Measurements from ENCODE around the gene ABHD17B. TPM values are rescaled to one million over a fixed set of nuclear protein-coding genes. Genes with fewer than 3 reads are reported as not detected.
"Not testable (repeated sequence)": the region's sequence is repeated elsewhere in the genome, so short reads cannot be mapped to it uniquely, and the experiment has no call there.

Gene ABHD17B
- total RNA-seq, 1 donor from 2014 or later = 19.6 TPM

DNA sequence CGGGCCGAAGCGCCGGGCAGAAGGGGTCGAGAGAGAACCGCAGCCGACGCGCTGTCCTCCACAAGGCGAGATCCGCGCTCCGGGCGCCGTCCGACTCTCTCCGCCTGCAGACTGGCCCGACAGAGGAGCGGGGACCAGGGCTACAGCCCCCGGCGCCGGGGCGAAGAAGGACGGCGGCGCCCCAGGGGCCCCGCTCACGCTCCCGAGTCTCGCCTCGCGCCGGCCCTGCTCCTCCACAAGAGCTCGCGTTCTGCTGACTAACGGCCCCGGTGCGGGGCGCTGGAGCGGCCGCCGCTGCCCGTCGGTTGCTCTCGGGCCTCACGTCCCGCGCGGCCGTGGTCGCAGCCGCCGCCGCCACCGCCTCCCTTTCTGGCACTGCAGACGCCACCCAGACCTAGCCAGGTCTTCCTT lies 338 bp downstream of the ABHD17B start:
- H3K36me3 ChIP-seq (ENCODE audit: control insufficient read depth, insufficient read depth, low read length) = no peaks in the 10 kb centered on the region
- DNase-seq (ENCODE audit: low read depth) = no peak
- H3K4me3 ChIP-seq (ENCODE audit: low read depth, low read length) = peak overlapping the region; percentile 88
- no peaks in the 10 kb centered on the region for H3K27me3 ChIP-seq (ENCODE audit: control insufficient read depth, insufficient read depth, low read length)
- TF ChIP-seq, protein P1, sequence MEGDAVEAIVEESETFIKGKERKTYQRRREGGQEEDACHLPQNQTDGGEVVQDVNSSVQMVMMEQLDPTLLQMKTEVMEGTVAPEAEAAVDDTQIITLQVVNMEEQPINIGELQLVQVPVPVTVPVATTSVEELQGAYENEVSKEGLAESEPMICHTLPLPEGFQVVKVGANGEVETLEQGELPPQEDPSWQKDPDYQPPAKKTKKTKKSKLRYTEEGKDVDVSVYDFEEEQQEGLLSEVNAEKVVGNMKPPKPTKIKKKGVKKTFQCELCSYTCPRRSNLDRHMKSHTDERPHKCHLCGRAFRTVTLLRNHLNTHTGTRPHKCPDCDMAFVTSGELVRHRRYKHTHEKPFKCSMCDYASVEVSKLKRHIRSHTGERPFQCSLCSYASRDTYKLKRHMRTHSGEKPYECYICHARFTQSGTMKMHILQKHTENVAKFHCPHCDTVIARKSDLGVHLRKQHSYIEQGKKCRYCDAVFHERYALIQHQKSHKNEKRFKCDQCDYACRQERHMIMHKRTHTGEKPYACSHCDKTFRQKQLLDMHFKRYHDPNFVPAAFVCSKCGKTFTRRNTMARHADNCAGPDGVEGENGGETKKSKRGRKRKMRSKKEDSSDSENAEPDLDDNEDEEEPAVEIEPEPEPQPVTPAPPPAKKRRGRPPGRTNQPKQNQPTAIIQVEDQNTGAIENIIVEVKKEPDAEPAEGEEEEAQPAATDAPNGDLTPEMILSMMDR (IDR thresholded peaks at IDR 0.05; ENCODE audit: insufficient read depth, low read length, poor library complexity, severe bottlenecking) = no peak

DNA sequence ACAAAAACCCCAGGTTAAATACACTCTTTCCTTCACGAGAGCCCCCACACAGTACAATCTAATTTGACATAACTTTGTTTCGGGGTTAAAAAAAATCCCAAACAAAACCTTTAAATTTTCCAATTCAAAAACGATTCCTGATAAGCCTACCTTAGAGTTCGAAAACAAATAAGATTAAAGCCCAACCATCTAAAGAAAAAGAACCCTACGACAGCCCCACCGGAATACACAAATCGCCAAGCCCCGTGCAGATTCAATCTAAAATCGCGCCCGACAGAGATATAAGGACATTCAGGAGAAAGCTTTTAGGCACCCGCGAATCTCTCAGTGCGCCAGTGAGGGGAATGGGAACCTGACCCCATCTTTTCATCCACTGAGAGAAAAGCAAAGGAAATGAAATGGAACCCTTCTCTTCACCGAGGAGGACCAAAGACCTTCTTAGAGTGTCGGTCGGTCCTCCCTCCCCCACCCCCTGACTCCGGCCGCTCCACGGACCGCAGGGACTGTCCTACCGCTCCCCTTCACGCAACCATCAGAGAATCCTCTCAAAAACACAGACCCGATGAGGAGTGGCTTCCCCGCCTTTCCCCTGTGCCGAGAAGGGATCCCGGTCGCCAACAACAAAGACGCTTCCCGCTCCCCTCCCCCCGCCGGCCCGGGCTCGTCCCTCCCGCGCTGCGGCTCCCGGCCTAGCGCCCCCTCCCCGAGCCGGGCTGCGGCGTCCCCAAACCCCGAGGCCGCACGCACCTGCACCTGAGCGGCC lies 925 bp downstream of the ABHD17B start:
- no peaks in the 10 kb centered on the region for H3K36me3 ChIP-seq (ENCODE audit: control insufficient read depth, insufficient read depth, low read length)
- H3K4me3 ChIP-seq (ENCODE audit: low read depth, low read length) = peak overlapping the region; percentile 88
- TF ChIP-seq, protein P1 (IDR thresholded peaks at IDR 0.05; ENCODE audit: insufficient read depth, low read length, poor library complexity, severe bottlenecking) = no peak
- no peak for DNase-seq (ENCODE audit: low read depth)
- no peaks in the 10 kb centered on the region for H3K27me3 ChIP-seq (ENCODE audit: control insufficient read depth, insufficient read depth, low read length)

DNA sequence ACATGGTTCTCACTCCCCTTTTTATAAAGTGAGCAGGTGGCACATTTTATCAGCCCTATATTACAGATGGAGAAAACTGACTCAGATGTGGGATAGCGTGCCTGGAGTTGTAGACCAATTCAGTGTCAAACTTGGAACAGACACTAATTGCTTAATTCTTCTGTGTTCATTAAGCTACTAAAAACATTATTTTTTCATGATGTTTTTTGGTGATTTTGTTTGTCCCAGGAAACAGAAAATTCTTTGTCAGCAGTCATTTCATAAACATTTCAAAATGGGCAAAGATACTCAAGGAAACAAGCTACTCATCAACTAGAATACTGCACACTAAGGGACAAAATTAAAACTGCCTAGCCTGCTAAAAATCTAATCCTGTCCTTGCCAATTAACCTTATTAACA lies 2.2 kb downstream of the ABHD17B start:
- Histone ChIP-seq H3K4me3 (ENCODE audit: low read depth, low read length) (peak overlapping the region; percentile 88), H3K36me3 (ENCODE audit: control insufficient read depth, insufficient read depth, low read length) (no peaks in the 10 kb centered on the region), H3K27me3 (ENCODE audit: control insufficient read depth, insufficient read depth, low read length) (no peaks in the 10 kb centered on the region)
- DNase-seq (ENCODE audit: low read depth) = no peak
- TF ChIP-seq, protein P1 (IDR thresholded peaks at IDR 0.05; ENCODE audit: insufficient read depth, low read length, poor library complexity, severe bottlenecking) = no peak

DNA sequence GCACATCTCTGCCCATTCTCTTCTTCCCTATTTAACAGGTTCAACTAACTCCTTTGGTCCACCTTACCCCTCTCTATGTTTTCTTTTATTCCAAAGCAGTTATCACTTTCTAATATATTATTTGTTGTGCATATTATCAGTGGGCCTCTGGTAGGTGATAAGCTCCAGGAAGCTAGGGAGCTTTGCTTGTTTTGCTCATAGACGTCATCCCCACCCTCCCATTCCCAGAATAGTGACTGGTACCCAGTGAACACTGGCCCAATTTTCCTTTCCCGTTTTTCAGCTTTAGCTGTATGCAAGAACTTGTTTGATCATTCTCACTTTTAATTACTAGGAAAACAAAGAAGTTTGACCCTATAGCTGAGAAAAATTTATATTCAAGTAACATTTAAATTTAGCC lies 6.9 kb downstream of the ABHD17B start:
- DNase-seq (ENCODE audit: low read depth) = no peak
- TF ChIP-seq, protein P1 (IDR thresholded peaks at IDR 0.05; ENCODE audit: insufficient read depth, low read length, poor library complexity, severe bottlenecking) = no peak
- no peaks in the 10 kb centered on the region for H3K27me3 ChIP-seq (ENCODE audit: control insufficient read depth, insufficient read depth, low read length)

DNA sequence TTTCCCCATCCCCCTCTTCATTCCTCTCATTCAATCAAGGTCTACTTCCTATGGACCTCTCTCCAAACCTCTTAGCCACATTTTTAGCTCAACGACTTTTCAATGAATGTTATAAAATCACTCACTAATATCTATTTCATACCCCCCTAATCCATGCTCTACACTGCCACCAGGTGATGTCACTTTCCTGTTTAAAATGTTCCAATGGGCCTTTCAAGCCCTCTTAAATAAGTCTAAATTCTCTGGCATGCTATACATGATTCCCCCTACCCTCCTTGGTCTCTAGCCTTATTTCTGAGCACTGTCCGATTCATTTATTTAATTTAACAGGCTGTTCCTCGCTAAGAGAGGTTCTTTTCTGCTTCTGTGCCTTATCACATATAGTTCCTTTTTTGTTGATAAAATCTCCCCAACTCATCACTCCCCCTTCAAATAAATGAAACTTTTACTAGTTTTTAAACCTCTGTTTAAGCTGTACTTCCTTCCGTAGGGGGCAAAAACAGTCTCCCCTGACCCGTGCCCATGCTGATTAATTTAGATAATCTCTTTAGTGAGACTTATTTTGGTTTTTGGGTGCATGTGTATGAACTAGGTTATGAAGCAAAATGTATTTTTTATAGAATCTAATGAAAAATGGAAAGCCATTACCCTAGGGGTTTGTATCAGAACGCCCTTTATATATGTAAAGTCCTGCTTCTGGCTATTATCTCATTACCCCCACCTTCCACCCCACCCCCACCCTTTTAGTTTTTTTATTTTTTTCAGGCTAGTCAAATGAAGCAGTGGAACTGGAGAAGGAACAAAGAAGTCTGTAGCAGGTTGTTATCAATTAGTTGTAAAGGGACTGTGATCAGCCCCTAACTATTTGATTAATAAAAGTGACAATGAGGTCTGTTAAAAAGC lies 9.0 kb downstream of the ABHD17B start:
- no peak for DNase-seq (ENCODE audit: low read depth)
- no peak overlapping the region for H3K4me3 ChIP-seq (ENCODE audit: low read depth, low read length)
- TF ChIP-seq, protein P1 (IDR thresholded peaks at IDR 0.05; ENCODE audit: insufficient read depth, low read length, poor library complexity, severe bottlenecking) = no peak
- no peaks in the 10 kb centered on the region for H3K36me3 ChIP-seq (ENCODE audit: control insufficient read depth, insufficient read depth, low read length)
- H3K27me3 ChIP-seq (ENCODE audit: control insufficient read depth, insufficient read depth, low read length) = no peaks in the 10 kb centered on the region

More for the DNA sequence above, 6.9 kb downstream of the ABHD17B start:
- Histone ChIP-seq H3K4me3 (ENCODE audit: low read depth, low read length) (no peak overlapping the region), H3K36me3 (ENCODE audit: control insufficient read depth, insufficient read depth, low read length) (no peaks in the 10 kb centered on the region)

DNA sequence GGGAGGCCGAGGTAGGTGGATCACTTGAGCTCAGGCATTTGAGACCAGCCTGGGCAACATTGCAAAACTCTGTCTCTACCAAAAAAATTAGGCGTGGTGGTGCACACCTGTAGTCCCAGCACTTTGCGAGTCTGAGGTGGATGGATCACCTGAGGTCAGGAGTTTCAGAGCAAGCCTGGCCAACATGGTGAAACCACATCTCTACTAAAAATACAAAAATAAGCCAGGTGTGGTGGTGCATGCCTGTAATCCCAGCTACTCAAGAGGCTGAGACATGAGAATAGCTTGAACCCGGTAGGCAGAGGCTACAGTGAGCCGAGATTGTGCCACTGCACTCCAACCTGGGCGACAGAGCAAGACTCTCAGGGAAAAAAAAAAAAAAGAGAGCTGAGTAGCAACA lies 12.2 kb downstream of the ABHD17B start:
- H3K27me3 ChIP-seq (ENCODE audit: control insufficient read depth, insufficient read depth, low read length); DNase-seq (ENCODE audit: low read depth); H3K36me3 ChIP-seq (ENCODE audit: control insufficient read depth, insufficient read depth, low read length); H3K4me3 ChIP-seq (ENCODE audit: low read depth, low read length): not testable (repeated sequence)
